Peyer's patch (tissue), 4 donors: ENCODE results near the gene MYO1D. TPM values are rescaled to one million over a fixed set of nuclear protein-coding genes. Genes with fewer than 3 reads are reported as not detected.

ENCODE experiments used
- DNase-seq, 3 donors: peaks; one replicate each; pipeline ENCODE4 v3.0.0-alpha.2; 2017 to 2019
- H3K27ac ChIP-seq, 4 donors: fragments of 200-600 bp; sonication (generic); one replicate each; pipeline ENCODE4 v1.5.1; 2016 to 2019
- H3K27me3 ChIP-seq, 2 donors: fragments of 200-600 bp; sonication (generic); one replicate each; pipeline ENCODE4 v1.5.1; 2019
- H3K36me3 ChIP-seq, 3 donors: fragments of 200-600 bp; sonication (generic); one replicate each; pipeline ENCODE4 v1.5.1; 2016 to 2019
- H3K4me1 ChIP-seq, 4 donors: fragments of 200-600 bp; sonication (generic); one replicate each; pipeline ENCODE4 v1.5.1; 2016 to 2019
- H3K4me3 ChIP-seq, 4 donors: fragments of 200-600 bp; sonication (generic); 1 replicate in 3 of 4; 2 replicates in 1 of 4; pipeline ENCODE4 v1.5.1; 2016 to 2019; ENCODE audit warnings: mild to moderate bottlenecking in 1 of 4
- H3K9me3 ChIP-seq, 4 donors: fragments of 200-600 bp; sonication (generic); one replicate each; pipeline ENCODE4 v1.5.1; 2016 to 2019; ENCODE audit warnings: mild to moderate bottlenecking in 1 of 4
- CTCF ChIP-seq, 6 experiments: fragments of 450-650 bp in 4 of 6; fragments of 200-600 bp in 2 of 6; sonication (generic) in 1 of 6; IDR thresholded peaks; one replicate each; pipeline ENCODE4 v1.5.1; 2017 to 2019; ENCODE audit warnings: antibody characterized with exemption in 6 of 6, mild to moderate bottlenecking in 3 of 6, moderate library complexity in 1 of 6
- POLR2A ChIP-seq, 2 donors: fragments of 450-650 bp; IDR thresholded peaks; one replicate each; pipeline ENCODE4 v1.5.1; 2017; ENCODE audit warnings: antibody characterized with exemption in 2 of 2, mild to moderate bottlenecking in 2 of 2, moderate library complexity in 2 of 2
- total RNA-seq, 4 donors: library from RNA; depleted of rRNA; stranded (reverse); fragments of >200 nt; gene quantifications; one replicate each; pipeline ENCODE4 v1.1.0, GENCODE V29; 2016

MYO1D gene
- total RNA-seq, 4 donors from 2014 or later: 148 to 340 (median 328) TPM

GRCh38 chr17:32608267-32608666 lies 268.7 kb downstream of the MYO1D start:
- Histone ChIP-seq H3K4me3 (no peak overlapping the region), H3K36me3 (peaks cover 0 to 9% (median 0%) of the 10 kb centered on the region in 3 donors), H3K27me3 (no peaks in the 10 kb centered on the region), H3K27ac (no peak overlapping the region), H3K4me1 (no peaks in the 10 kb centered on the region), H3K9me3 (no peaks in the 10 kb centered on the region)
- DNase-seq: no peak
- no peak for TF ChIP-seq POLR2A (IDR thresholded peaks at IDR 0.05)

GRCh38 chr17:32604966-32605365 lies 272.0 kb downstream of the MYO1D start:
- DNase-seq: no peak
- no peaks in the 10 kb centered on the region for H3K27me3 ChIP-seq
- H3K4me1 ChIP-seq: no peaks in the 10 kb centered on the region
- no peaks in the 10 kb centered on the region for H3K9me3 ChIP-seq
- TF ChIP-seq POLR2A (IDR thresholded peaks at IDR 0.05) (no peak), CTCF (IDR thresholded peaks at IDR 0.05) (no peak)
- H3K4me3 ChIP-seq: no peak overlapping the region
- H3K27ac ChIP-seq: no peak overlapping the region
- H3K36me3 ChIP-seq: peaks cover 0 to 13% (median 0%) of the 10 kb centered on the region in 3 donors

GRCh38 chr17:32602396-32602795 lies 274.5 kb downstream of the MYO1D start:
- Histone ChIP-seq H3K4me1 (no peaks in the 10 kb centered on the region), H3K27me3 (no peaks in the 10 kb centered on the region), H3K9me3 (no peaks in the 10 kb centered on the region), H3K27ac (no peak overlapping the region), H3K4me3 (no peak overlapping the region), H3K36me3 (peaks cover 0 to 17% (median 0%) of the 10 kb centered on the region in 3 donors)
- DNase-seq: no peak
- TF ChIP-seq CTCF (IDR thresholded peaks at IDR 0.05) (no peak), POLR2A (IDR thresholded peaks at IDR 0.05) (no peak)

- Histone ChIP-seq H3K27me3 (no peaks in the 10 kb centered on the region), H3K4me1 (no peaks in the 10 kb centered on the region), H3K27ac (no peak overlapping the region), H3K36me3 (peaks cover 0 to 17% (median 0%) of the 10 kb centered on the region in 3 donors), H3K9me3 (no peaks in the 10 kb centered on the region), H3K4me3 (no peak overlapping the region)
- TF ChIP-seq CTCF (IDR thresholded peaks at IDR 0.05) (no peak), POLR2A (IDR thresholded peaks at IDR 0.05) (no peak)
- no peak for DNase-seq
These were observed 275.1 kb downstream of the MYO1D start for GRCh38 chr17:32601866-32602265.

- TF ChIP-seq POLR2A (IDR thresholded peaks at IDR 0.05) (no peak), CTCF (IDR thresholded peaks at IDR 0.05) (no peak)
- Histone ChIP-seq H3K4me1 (no peaks in the 10 kb centered on the region), H3K9me3 (no peaks in the 10 kb centered on the region), H3K27me3 (no peaks in the 10 kb centered on the region), H3K27ac (no peak overlapping the region), H3K4me3 (no peak overlapping the region), H3K36me3 (peaks cover 0 to 11% (median 0%) of the 10 kb centered on the region in 3 donors)
- no peak for DNase-seq
These were observed 280.3 kb downstream of the MYO1D start for GRCh38 chr17:32596628-32597027.

- Histone ChIP-seq H3K4me3 (no peak overlapping the region), H3K27me3 (no peaks in the 10 kb centered on the region), H3K36me3 (peaks cover 0 to 11% (median 0%) of the 10 kb centered on the region in 3 donors), H3K4me1 (no peaks in the 10 kb centered on the region), H3K27ac (no peak overlapping the region), H3K9me3 (no peaks in the 10 kb centered on the region)
- DNase-seq: no peak
- TF ChIP-seq CTCF (IDR thresholded peaks at IDR 0.05) (no peak), POLR2A (IDR thresholded peaks at IDR 0.05) (no peak)
These were observed 280.7 kb downstream of the MYO1D start for GRCh38 chr17:32596206-32596605.
